ENCODE data around the gene ARL14EPL.
"Not testable (repeated sequence)": the region's sequence is repeated elsewhere in the genome, so short reads cannot be mapped to it uniquely, and the experiment has no call there.

The ARL14EPL gene

GRCh38 chr5:116046823-116047222 is 14.6 kb downstream of the ARL14EPL start:
- no peak for DNase-seq

DNA sequence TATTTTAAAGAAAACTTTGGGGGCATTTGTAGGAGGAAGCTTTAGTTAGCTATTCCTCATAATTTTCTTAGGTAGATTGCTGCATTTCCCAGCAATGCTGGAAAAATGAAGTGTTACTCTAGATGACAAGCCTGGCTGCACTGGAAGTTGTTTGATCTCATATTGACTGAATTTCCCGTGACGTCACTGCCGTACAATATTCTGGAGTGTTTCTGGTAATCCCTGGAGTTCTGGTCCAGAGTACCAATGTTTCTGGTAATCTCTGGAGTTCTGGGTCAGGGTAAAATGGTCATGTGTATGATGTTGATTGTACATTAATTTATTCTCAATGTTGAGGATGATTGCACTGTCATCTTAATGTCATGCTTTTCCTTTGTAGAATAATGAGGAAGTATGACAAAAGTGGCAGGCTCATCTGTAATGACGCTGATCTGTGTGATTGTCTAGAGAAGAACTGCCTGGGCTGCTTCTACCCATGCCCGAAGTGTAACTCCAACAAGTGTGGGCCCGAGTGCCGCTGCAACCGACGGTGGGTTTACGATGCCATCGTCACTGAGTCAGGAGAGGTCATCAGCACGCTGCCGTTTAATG is 26.2 kb downstream of the ARL14EPL start:
- DNase-seq, result no peak

DNA sequence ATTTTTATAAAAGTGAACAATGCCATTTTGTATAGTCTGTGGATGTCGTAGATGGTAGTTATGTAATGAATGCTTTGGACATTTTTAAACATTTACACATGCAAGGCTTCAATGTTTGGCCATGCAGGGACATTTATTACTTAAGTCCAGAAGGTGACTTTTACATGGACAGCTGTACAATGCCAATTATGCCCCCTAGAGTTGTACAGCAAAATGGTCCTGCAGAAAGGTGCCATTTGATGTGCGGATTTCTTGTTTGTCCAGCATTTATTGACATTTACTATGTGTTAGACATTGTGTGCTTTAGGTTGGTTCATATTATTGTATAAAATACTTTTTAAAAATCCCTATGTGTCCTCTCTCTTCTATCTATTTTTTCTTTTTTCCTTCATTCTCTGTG is 30.1 kb downstream of the ARL14EPL start:
- no peak for DNase-seq

DNA sequence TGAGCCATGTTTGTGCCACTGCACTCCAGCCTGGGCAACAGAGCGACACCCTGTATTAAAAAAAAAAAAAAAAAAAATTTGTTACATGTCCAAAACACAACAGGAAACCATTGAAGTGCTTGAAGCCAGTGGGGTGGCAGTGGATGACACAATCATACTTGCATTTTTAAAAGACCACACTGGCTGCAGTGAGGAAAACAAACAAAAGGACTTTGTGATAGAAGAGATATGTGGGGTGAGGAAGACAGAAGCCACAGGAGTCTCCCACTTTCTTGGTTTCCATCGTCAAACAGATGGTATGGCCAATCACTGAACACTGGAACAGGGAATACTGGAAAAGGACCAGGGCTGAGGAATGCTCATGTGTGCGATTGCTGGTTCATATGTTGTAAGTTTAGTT is 31.7 kb downstream of the ARL14EPL start:
- DNase-seq, result peak; percentile 40

DNA sequence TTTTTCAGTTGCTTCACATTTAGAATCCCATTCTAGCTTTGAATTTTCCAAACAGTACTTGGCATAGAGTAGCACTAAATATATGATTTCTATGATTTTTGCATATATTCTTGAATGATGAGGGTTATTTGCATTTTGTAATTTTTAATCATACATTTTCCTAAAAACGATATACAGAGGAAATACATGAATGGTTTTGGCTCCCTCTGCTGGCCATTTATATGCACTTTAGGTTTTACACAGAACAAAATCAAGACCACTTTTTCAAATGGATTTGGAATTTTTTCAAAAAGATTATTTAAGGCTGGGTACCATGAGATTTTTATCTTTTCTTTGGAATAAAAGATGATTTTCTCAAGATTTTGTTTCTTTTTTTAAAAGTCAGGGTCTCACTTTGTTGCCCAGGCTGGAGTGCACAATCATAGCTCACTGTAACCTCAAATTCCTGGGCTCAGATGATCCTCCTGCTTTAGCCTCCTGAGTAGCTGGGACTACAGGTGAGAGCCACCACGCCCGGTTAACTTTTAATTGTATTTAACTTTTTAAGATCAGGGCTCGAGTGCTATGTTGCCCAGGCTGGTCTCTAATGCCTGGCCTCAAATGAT is 35.9 kb downstream of the ARL14EPL start:
- peak; percentile 60 for DNase-seq

- no peak for DNase-seq
Observed at GRCh38 chr5:116071211-116071610, 38.9 kb downstream of the ARL14EPL start.

DNA sequence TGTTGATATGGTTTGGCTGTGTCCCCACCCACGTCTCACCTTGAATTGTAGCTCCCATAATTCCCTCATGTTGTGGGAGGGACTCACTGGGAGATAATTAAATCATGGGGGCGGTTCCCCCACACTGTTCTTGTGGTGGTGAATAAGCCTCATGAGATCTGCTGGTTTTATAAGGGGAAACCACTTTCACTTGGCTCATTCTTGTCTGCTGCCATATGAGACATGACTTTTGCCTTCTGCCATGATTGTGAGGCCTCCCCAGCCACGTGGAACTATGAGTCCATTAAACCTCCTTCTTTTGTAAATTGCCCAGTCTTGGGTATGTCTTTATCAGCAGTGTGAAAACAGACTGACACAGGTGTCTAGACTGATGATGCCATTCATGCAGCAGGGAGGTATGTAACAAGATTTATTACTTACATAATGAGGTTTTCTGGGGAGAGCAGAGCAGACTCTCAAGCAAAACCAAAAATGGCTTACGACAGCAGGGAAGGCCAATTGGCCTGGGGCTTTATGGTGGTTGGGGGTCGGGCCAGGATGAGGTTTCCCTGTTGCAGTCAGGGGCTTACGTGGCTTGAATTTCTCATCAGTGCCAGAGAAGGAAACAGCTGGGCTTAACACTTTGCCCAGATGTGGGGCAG is 43.0 kb downstream of the ARL14EPL start:
- no peak for DNase-seq

GRCh38 chr5:116076496-116076895 is 44.2 kb downstream of the ARL14EPL start:
- no peak for DNase-seq

DNA sequence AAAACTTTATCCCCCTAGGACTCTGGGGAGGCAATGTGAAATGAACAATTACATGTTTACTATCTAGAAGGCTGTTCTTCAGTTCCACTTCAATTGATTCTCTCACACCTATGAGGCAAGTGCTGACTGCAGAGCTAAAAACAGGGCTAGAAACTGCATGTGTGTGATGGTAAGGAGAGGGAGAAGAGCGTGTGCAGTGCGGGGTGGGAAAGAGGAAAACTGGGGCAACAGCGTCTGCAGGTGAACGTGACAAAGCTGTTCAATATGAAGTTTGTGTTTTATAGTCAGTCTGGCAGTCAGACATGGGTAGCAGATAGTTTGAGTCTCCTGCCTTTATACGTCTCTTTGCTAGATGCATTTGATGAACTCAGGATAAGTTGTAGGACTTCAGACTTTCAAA is 45.9 kb downstream of the ARL14EPL start:
- DNase-seq, result no peak

- peak; percentile 8 for DNase-seq
Observed at GRCh38 chr5:116084287-116084691, 52.0 kb downstream of the ARL14EPL start.

DNA sequence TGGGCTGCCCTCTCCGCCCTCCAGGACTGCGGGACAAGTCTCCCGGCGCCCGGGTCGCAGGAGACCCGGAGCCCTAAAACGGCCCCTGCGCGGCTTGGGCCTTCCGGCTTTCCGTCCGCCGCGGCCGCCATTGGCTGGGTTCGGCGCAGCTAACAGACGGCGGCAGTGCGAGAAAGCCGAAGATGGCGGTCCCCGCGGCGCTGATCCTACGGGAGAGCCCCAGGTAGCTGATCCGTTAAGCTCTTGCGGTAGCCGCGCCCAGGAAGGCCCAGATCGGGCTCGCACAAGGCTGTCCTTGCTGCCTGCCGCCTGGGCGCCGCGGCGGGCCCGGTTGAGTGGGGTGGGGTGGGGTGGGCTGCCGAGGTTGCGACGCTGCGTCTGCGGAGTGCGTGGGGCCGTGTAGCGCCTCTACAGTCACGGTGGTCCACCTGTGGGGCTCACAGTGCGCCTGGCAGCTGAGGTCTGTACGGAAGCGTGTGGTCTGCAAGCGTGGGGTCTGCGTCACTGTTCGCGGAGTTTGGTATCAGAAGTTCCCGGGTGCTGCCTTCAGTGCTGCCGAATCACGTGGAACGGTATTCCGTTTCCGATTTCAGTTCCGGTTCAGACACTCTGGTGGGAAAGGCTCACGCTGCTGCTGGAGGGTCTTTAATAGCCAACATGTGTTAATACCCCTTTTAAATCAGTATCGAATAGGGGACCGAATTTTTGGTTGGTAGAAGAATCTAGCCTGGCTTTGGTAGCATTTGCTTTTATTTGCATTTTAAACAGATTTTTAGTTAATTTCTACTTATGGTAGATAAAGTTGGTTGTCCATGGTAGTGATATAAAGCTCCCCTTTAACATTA is 52.8 kb downstream of the ARL14EPL start, which contains the start of gene COMMD10:
TSS of gene COMMD10 (plus strand) at position 155 of the 845 bp plus-strand sequence.
- DNase-seq, result peak; percentile 79

DNA sequence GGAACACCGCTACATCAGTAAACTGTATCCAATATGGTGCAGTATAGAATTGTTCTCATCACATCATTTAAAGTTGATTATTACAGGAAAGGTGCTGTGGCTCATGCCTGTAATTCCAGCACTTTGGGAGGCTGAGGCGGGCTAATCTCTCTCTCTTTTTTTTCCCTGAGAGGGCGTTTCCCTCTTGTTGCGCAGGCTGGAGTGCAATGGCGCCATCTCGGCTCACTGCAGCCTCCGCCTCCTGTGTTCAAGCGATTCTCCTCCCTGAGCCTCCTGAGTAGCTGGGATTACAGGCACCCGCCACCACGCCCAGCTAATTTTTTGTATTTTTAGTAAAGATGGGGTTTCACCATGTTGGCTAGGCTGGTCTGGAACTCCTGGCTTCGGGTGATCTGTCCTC is 54.0 kb downstream of the ARL14EPL start:
- not testable (repeated sequence) for DNase-seq

DNA sequence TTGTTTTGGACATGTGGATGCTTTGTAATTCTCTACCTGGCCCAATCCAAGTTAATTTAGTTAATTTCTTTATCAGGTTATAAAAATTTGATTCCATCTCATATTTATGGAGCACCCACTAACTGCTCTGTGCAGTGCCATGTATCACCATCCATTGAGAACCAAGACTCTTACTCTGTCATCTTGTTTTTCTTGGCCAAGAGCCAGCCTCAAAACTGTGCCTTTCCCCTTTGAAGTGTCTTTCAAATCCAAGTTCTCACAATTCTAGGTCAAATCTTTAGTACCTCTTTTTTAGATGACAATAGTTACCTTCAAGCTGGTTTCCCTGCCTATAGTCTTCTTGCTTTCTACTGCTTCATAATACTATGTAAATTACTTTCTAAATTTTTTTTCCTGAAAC is 55.8 kb downstream of the ARL14EPL start:
- no peak for DNase-seq

DNA sequence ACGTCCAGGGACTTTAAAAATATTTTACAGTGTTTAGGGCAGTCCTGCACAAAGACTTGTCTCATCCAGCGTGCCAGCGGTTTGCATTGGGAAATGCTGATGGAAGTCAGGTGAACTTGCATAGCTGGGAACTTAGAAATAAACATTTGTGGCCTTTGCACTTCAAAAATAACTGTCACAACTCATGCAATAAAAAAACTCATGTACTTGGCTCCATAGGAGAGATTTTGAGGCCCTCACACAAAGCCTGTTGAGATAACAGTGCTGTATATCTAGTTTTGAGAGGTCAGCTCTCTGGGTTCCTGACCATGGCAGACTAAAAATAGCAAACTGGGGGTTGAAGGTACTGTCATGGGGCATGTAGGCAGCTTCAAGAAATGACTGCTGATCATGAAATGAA is 58.0 kb downstream of the ARL14EPL start:
- DNase-seq, result no peak

GRCh38 chr5:116091416-116091815 is 59.1 kb downstream of the ARL14EPL start:
- DNase-seq, result no peak

DNA sequence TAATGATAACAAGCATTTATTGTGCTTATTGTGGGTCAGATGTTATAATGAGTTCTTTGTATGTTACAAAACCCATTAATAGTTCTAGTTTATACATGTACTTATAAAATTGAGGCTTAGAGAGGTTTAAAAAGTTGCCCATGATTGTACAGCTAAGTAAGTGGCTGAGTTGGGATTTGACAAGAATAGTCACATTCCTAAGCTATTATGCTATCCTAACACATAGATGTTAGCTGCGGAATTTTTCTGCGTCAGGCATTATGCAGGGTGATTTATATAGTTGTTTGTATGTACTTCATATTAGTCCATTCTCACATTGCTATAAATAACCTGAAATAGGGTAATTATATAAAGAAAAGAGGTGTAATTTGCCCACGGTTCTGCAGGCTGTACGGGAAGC is 65.0 kb downstream of the ARL14EPL start:
- DNase-seq, result peak; percentile 20

- DNase-seq, result no peak
Observed at GRCh38 chr5:116098998-116099397, 66.7 kb downstream of the ARL14EPL start.

DNA sequence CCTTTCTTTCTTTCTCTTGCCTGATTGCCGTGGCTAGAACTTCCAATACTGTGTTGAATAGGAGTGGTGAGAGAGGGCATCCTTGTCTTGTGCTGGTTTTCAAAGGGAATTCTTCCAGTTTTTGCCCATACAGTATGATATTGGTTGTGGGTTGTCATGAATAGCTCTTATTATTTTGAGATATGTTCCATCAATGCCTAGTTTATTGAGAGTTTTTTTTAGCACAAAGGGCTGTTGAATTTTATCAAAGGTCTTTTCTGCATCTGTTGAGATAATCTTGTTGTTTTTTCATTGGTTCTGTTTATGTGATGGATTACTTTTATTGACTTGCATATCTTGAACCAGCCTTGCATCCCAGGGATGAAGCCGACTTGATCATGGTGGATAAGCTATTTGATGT is 72.7 kb downstream of the ARL14EPL start:
- not testable (repeated sequence) for DNase-seq

Data from fibroblast of skin of scalp (primary cell).